ENCODE measurements around the gene CASQ2.

CASQ2 gene

GRCh38 chr1:115658646-115659045 is 109.9 kb downstream of the CASQ2 start:
- DNase-seq = no peak

- DNase-seq = no peak
These were observed 111.9 kb downstream of the CASQ2 start for GRCh38 chr1:115656461-115657077.

DNA sequence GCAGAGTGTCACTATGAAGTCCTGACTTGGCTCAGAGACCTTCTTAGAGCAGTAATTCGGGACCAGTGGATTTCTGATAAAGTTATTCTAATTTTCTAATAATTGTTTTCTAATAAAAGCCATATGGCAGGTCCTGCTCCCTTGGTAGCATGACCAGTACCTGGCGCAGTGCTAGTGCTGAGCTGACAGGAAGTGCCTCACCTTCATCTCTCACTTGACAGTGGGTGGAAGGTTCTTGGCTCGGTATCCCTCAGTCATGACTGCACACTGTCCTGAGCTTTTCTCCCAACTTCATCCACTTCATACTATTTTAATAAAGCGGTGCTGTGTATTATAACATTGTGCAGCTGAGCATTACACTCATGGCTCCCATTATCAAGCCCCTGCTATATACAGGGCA is 112.6 kb downstream of the CASQ2 start:
- DNase-seq = no peak

GRCh38 chr1:115655306-115655663 is 113.2 kb downstream of the CASQ2 start:
- DNase-seq = no peak

- no peak for DNase-seq
These were observed 113.7 kb downstream of the CASQ2 start for GRCh38 chr1:115654663-115655305.

DNA sequence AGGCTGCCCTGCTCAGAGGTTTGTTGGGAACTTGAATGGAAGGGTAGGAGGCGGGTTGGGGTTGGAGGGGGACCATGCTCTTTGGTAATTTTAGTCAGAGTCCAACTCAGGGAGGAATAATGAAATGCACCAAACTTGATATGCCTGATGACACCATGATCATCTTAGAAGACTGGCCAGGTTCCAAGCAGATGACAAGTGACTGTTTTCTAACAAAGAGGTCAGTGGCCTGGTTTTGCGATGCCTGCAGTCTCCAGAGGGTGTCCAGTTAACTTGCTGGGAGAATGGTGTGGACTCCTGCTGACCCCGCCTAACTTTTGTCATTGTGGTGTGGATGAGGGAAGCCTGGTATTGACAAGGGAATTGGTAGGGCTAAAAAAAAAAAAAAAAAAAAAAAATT is 114.4 kb downstream of the CASQ2 start:
- DNase-seq = no peak

- DNase-seq = no peak
These were observed 116.2 kb downstream of the CASQ2 start for GRCh38 chr1:115652236-115652788.

DNA sequence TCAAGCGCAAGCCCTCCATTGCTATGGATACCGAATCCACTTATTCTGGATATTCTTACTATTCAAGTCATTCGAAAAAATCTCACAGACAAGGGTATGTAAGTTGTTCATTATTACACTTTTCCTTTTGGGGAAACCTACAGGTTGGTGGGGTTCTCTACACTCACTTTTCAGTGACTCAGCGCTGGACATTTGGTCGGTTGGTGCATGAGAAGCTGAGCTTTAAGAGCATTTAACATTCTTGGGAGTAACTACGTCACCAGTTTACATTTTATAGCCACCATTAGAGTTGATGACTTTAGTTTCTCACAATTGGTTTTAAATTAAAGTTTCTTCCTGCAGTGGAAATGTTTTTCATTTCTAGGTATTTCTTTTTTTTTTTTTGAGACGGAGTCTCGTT is 117.1 kb downstream of the CASQ2 start:
- DNase-seq = no peak

DNA sequence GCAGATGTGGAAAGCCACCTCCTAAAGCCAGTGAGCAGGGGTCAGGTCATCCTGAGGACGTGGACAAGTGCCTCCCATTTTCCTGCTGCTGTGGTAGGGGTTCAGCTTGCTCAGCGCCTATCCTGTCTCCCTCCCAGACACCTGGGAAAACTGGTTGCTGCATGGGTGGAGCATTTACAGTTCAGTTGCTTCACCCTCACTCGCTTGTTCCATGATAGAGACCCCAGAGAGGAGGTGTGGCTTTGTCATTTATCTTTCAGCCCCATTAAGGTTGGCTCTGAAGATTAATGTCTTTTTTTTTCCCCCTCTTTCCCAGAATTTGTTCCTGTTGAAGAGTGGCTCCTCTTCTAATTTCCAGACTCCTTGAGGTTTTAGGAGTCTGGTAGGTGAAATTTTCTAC is 117.6 kb downstream of the CASQ2 start:
- DNase-seq = no peak

Measured in CD4-positive, alpha-beta T cell treated with Interferon alpha-2 for 1 hour (primary cell).